Uterus (tissue), 4 donors: Measurements from ENCODE around the gene MYBBP1A. TPM values are rescaled to one million over a fixed set of nuclear protein-coding genes. Genes with fewer than 3 reads are reported as not detected.

Experiments
- DNase-seq, 2 donors: peaks; one replicate each; pipeline ENCODE4 v3.0.0-alpha.2; 2019 to 2020
- H3K27ac ChIP-seq, 2 donors: fragments of 200-600 bp; sonication (generic); 1 replicate in 1 of 2; 2 replicates in 1 of 2; pipeline ENCODE4 v1.5.1; 2016 to 2018
- H3K27me3 ChIP-seq, 2 donors: fragments of 200-600 bp; sonication (generic); one replicate each; pipeline ENCODE4 v1.5.1; 2018 to 2019; ENCODE audit warnings: control low read depth in 1 of 2
- H3K36me3 ChIP-seq, 2 donors: fragments of 200-600 bp; sonication (generic); one replicate each; pipeline ENCODE4 v1.5.1; 2019; ENCODE audit warnings: control low read depth in 1 of 2
- H3K4me1 ChIP-seq, 2 donors: fragments of 200-600 bp; sonication (generic); one replicate each; pipeline ENCODE4 v1.5.1; 2018 to 2019; ENCODE audit warnings: control low read depth in 1 of 2
- H3K4me3 ChIP-seq, 2 donors: fragments of 200-600 bp; sonication (generic); 1 replicate in 1 of 2; 2 replicates in 1 of 2; pipeline ENCODE4 v1.5.1; 2018 to 2019; ENCODE audit warnings: mild to moderate bottlenecking in 1 of 2
- H3K9me3 ChIP-seq, 2 donors: fragments of 200-600 bp; sonication (generic); one replicate each; pipeline ENCODE4 v1.5.1; 2019; ENCODE audit warnings: control low read depth in 1 of 2
- POLR2A ChIP-seq, 2 donors: fragments of 450-650 bp; IDR thresholded peaks; one replicate each; pipeline ENCODE4 v1.6.1; 2016; ENCODE audit warnings: antibody characterized with exemption in 2 of 2, mild to moderate bottlenecking in 1 of 2, moderate library complexity in 1 of 2
- intact Hi-C: fragments of 100-400 bp; cut with DNase I; formaldehyde crosslinking; loops from one replicate; pipeline ENCODE4 v1.15.1; 2023; ENCODE audit warnings: low total_unique reads
- total RNA-seq, 4 donors: library from RNA; depleted of rRNA in 3 of 4; stranded (reverse); fragments of >200 nt in 3 of 4; gene quantifications; one replicate each; pipeline versions ENCODE4 v1.1.0 to v1.2.4, GENCODE V29; 2014 to 2023
- TF ChIP-seq, protein P1 (sequence below), 4 experiments: fragments of 200-600 bp in 2 of 4; fragments of 450-650 bp in 2 of 4; sonication (generic) in 2 of 4; IDR thresholded peaks; one replicate each; pipeline ENCODE4 v1.5.1; 2016 to 2019; ENCODE audit warnings: antibody characterized with exemption in 4 of 4, mild to moderate bottlenecking in 2 of 4, moderate library complexity in 1 of 4
- donor health status: DM: yes; HTN: yes; CAD: no.

The MYBBP1A gene
- total RNA-seq, 4 donors from 2014 or later = 10.9 to 64.7 (median 25.2) TPM

GRCh38 chr17:4506892-4507291 is 48.3 kb downstream of the MYBBP1A start:
- TF ChIP-seq, protein P1, sequence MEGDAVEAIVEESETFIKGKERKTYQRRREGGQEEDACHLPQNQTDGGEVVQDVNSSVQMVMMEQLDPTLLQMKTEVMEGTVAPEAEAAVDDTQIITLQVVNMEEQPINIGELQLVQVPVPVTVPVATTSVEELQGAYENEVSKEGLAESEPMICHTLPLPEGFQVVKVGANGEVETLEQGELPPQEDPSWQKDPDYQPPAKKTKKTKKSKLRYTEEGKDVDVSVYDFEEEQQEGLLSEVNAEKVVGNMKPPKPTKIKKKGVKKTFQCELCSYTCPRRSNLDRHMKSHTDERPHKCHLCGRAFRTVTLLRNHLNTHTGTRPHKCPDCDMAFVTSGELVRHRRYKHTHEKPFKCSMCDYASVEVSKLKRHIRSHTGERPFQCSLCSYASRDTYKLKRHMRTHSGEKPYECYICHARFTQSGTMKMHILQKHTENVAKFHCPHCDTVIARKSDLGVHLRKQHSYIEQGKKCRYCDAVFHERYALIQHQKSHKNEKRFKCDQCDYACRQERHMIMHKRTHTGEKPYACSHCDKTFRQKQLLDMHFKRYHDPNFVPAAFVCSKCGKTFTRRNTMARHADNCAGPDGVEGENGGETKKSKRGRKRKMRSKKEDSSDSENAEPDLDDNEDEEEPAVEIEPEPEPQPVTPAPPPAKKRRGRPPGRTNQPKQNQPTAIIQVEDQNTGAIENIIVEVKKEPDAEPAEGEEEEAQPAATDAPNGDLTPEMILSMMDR (IDR thresholded peaks at IDR 0.05) = no peak
- TF ChIP-seq POLR2A (IDR thresholded peaks at IDR 0.05) = no peak
- Histone ChIP-seq H3K4me1 (no peaks in the 10 kb centered on the region), H3K4me3 (no peak overlapping the region), H3K36me3 (no peaks in the 10 kb centered on the region), H3K27ac (peak overlapping the region in 1 of 2 donors; percentile 29), H3K27me3 (no peaks in the 10 kb centered on the region), H3K9me3 (no peaks in the 10 kb centered on the region)
- intact Hi-C loops = no loop called here
- DNase-seq = no peak

GRCh38 chr17:4506175-4506813 is 48.9 kb downstream of the MYBBP1A start:
- DNase-seq = no peak
- Histone ChIP-seq H3K9me3 (no peaks in the 10 kb centered on the region), H3K4me1 (no peaks in the 10 kb centered on the region), H3K27ac (peak overlapping the region in 1 of 2 donors; percentile 29), H3K27me3 (no peaks in the 10 kb centered on the region), H3K36me3 (no peaks in the 10 kb centered on the region), H3K4me3 (no peak overlapping the region)
- TF ChIP-seq, protein P1 (IDR thresholded peaks at IDR 0.05) = no peak
- no peak for TF ChIP-seq POLR2A (IDR thresholded peaks at IDR 0.05)
- intact Hi-C loops = no loop called here

DNA sequence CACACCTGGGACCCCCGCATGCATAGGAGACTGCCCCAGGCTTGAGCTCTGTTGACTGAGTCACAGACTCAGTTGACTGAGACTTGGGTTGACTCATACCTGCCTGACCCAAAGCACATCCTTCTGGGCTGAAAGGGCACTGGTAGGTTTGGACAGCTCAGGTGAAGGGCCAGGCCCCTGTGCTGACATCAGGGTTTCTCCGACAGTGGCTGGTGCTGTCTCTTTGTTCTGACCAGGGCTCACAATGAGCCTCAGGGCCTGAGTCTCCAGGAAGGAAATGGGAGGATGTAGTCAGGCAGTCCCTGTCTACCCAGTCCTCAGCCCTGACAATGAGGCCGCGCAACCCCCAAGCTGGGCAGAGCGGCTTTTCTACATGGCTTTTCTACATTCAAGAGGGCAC is 50.0 kb downstream of the MYBBP1A start:
- no peaks in the 10 kb centered on the region for H3K4me1 ChIP-seq
- intact Hi-C loops = no loop called here
- H3K27ac ChIP-seq = no peak overlapping the region
- H3K36me3 ChIP-seq = no peaks in the 10 kb centered on the region
- H3K27me3 ChIP-seq = no peaks in the 10 kb centered on the region
- DNase-seq = no peak
- no peak overlapping the region for H3K4me3 ChIP-seq
- no peaks in the 10 kb centered on the region for H3K9me3 ChIP-seq
- no peak for TF ChIP-seq POLR2A (IDR thresholded peaks at IDR 0.05)
- TF ChIP-seq, protein P1 (IDR thresholded peaks at IDR 0.05) = no peak

DNA sequence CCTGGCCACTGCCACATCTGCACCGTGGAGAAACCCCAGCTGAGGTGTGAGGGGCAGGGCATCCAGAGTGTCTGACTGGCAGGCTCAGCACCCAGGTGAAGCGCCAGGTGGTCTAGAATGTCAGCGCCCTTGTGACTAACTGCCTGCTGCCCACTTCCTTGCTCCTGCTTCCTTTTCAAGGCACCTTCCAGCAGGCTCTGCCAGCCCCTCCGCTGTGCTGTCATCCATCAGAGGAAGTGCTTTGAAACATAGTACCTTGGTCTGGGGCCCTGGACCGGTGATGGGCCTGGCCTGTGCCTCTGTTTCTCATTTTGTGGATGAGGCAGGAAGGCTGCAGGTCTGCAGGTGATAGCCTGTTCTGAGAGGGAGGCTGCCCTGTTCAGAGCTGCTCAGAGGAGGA is 51.0 kb downstream of the MYBBP1A start:
- DNase-seq = no peak
- H3K4me3 ChIP-seq = no peak overlapping the region
- intact Hi-C loops = no loop called here
- peak overlapping the region; percentile 8 to 31 for H3K27ac ChIP-seq
- TF ChIP-seq, protein P1 (IDR thresholded peaks at IDR 0.05) = no peak
- TF ChIP-seq POLR2A (IDR thresholded peaks at IDR 0.05) = no peak
- H3K36me3 ChIP-seq = no peaks in the 10 kb centered on the region
- no peaks in the 10 kb centered on the region for H3K4me1 ChIP-seq
- H3K27me3 ChIP-seq = no peaks in the 10 kb centered on the region
- H3K9me3 ChIP-seq = no peaks in the 10 kb centered on the region

DNA sequence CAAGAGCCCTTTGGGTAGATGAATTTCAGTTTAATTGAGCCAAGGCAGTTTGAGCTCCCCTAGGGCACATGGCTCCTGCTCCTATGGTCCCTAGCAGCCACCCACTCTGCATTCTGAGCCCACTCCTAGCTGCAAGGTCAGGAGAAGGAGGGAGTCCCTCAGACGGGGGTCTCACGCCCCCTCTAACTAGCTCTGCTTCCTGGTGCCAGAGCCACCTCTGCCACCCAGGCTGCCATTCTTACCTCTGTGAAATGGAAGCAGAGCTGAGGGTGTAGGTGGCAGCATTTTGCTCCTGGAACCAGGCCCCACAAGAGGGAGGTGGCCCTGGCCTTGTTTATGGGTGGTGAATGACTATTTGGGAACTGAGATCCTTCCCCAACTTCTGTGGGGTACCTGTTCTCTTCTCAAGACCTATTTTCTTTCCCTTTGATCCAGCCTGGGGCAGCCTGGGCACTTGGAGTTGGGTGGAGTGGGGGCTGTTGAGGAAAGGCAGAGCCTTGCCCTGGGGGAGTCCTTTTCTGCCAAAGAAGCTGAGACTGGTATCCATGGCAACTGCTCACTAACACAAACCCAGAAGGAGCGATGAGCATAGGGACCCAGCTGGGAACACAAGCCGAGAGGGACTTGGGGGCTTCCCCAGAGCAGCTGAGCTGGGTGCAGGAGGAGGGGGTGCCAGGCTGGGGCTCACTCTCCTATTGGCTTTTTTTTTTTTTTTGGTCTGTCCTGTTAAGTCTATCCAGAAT is 51.7 kb downstream of the MYBBP1A start:
- Histone ChIP-seq H3K27ac (peak overlapping the region; percentile 29 to 31), H3K36me3 (no peaks in the 10 kb centered on the region), H3K27me3 (no peaks in the 10 kb centered on the region), H3K4me1 (no peaks in the 10 kb centered on the region), H3K4me3 (no peak overlapping the region), H3K9me3 (no peaks in the 10 kb centered on the region)
- TF ChIP-seq POLR2A (IDR thresholded peaks at IDR 0.05) = no peak
- TF ChIP-seq, protein P1 (IDR thresholded peaks at IDR 0.05) = no peak
- intact Hi-C loops = no loop called here
- no peak for DNase-seq
